ENCODE results near the gene GNA15.

DNA sequence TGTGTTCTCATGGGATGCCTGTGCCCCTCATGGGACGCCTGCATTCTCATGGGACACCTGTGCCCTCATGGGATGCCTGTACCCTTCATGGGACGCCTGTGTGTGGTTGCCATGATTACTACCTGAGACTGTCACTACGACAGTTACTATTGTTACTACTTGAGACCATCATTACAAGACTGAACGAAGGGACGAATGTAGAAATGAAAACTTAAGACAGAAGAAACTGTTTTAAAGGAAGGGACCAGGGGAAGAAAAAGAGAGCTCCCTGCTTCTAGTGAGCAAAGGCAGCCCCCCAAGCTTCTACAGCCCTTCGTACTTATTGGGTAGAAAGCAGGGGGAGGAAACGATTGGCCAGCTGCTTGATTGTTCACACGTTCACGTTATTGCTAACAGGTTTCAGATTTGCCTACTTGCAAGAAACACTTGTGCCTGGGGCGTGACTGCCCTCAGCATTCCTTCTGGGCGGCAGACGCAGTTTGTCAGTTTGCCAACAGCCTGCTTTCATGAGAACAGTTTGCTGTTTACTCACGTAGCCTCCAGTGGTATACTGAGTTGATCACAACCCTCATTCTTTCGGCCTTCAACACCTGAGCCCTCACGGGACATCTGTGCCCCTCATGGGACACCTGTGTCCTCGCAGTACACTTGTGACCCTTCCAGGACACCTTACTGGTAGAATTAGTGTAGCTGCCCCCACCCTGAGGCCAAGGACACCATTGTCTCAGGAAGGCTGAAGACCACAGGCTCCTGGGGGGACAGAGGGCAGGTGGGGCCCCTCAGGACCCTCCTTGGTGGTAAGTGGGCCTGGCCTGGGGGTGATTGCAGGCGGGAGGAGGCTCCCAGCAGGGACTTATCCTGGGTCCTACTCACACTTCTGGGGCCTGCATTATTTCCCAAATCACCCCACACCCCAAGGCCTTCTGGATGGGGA is 40.2 kb downstream of the GNA15 start:
- TF ChIP-seq, protein P1, sequence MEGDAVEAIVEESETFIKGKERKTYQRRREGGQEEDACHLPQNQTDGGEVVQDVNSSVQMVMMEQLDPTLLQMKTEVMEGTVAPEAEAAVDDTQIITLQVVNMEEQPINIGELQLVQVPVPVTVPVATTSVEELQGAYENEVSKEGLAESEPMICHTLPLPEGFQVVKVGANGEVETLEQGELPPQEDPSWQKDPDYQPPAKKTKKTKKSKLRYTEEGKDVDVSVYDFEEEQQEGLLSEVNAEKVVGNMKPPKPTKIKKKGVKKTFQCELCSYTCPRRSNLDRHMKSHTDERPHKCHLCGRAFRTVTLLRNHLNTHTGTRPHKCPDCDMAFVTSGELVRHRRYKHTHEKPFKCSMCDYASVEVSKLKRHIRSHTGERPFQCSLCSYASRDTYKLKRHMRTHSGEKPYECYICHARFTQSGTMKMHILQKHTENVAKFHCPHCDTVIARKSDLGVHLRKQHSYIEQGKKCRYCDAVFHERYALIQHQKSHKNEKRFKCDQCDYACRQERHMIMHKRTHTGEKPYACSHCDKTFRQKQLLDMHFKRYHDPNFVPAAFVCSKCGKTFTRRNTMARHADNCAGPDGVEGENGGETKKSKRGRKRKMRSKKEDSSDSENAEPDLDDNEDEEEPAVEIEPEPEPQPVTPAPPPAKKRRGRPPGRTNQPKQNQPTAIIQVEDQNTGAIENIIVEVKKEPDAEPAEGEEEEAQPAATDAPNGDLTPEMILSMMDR (IDR thresholded peaks at IDR 0.05; ENCODE audit: poor library complexity) = no peak
- TF ChIP-seq EZH2 (IDR thresholded peaks at IDR 0.05; ENCODE audit: borderline replicate concordance) = no peak
